PC-3 (cell line): ENCODE measurements around the gene TMEM256. TPM values are rescaled to one million over a fixed set of nuclear protein-coding genes. Genes with fewer than 3 reads are reported as not detected.
A peak's percentile ranks its signal among the peaks of the same experiment; 100 is the strongest.

Experiments used
- ATAC-seq: fragments of 200-7000 bp; cut with Tn5 transposase; 2 replicates; pipeline ENCODE4 v1.9.1; 2020; ENCODE audit warnings: mild to moderate bottlenecking, moderate library complexity
- BruUV-seq: library from RNA; stranded (reverse); fragments of 400-500 nt; replicated peaks from 2 replicates; lab custom pipeline; 2021; lab: Mats Ljungman, UMichigan
- CTCF ChIA-PET: fragments of 300-600 bp; sonication (Branson Sonifier 250); formaldehyde crosslinking; loops from one replicate; lab custom pipeline; 2022; ENCODE audit warnings: antibody characterized with exemption; lab: Charles Lee
- POLR2A ChIA-PET: fragments of 300-600 bp; sonication (Branson Sonifier 250); formaldehyde crosslinking; loops from one replicate; lab custom pipeline; 2022; ENCODE audit warnings: antibody characterized with exemption; ENCODE audit not compliant: unreplicated experiment; lab: Charles Lee
- DNase-seq: peaks from one replicate; pipeline ENCODE4 v3.0.0-alpha.2; 2015
- H2AFZ ChIP-seq: fragments of 300-600 bp; sonication (generic); 2 replicates; pipeline ENCODE4 v1.6.0; 2016; ENCODE audit warnings: antibody characterized with exemption, low read length
- H3F3A ChIP-seq: fragments of 300-600 bp; sonication (generic); one replicate; pipeline ENCODE4 v1.6.0; 2017; ENCODE audit warnings: antibody characterized with exemption, low read length, control low read depth, mild to moderate bottlenecking; ENCODE audit not compliant: unreplicated experiment
- H3K27ac ChIP-seq: fragments of 300-600 bp; sonication (generic); 2 replicates; pipeline ENCODE4 v1.5.1; 2016; ENCODE audit warnings: mild to moderate bottlenecking, low read length
- H3K27me3 ChIP-seq: fragments of 300-600 bp; sonication (generic); 2 replicates; pipeline ENCODE4 v1.6.1; 2016; ENCODE audit warnings: low read length, mixed read lengths
- H3K36me3 ChIP-seq: fragments of 300-600 bp; sonication (generic); 2 replicates; pipeline ENCODE4 v1.6.1; 2016; ENCODE audit warnings: low read depth, mixed run types, low read length, mixed read lengths
- H3K4me1 ChIP-seq: fragments of 300-600 bp; sonication (generic); 2 replicates; pipeline ENCODE4 v1.5.1; 2016; ENCODE audit warnings: low read length; ENCODE audit not compliant: insufficient read depth
- H3K4me2 ChIP-seq: fragments of 300-600 bp; sonication (generic); 2 replicates; pipeline ENCODE4 v1.6.0; 2016; ENCODE audit warnings: low read length
- H3K4me3 ChIP-seq: fragments of 300-600 bp; sonication (generic); 2 replicates; pipeline ENCODE4 v1.5.1; 2016; ENCODE audit warnings: mild to moderate bottlenecking, low read length, mixed read lengths
- H3K79me2 ChIP-seq: fragments of 300-600 bp; sonication (generic); 2 replicates; pipeline ENCODE4 v1.6.1; 2017; ENCODE audit warnings: low read length, mixed read lengths
- H3K9ac ChIP-seq: fragments of 300-600 bp; sonication (generic); 2 replicates; pipeline ENCODE4 v1.6.0; 2016; ENCODE audit warnings: mild to moderate bottlenecking, low read length
- H3K9me2 ChIP-seq: fragments of 300-600 bp; sonication (generic); replicated peaks from 2 replicates; pipeline ENCODE4 v1.6.1; 2016; ENCODE audit warnings: mixed run types, low read length, mixed read lengths
- H3K9me3 ChIP-seq: fragments of 300-600 bp; sonication (generic); 2 replicates; pipeline ENCODE4 v1.6.1; 2016; ENCODE audit warnings: low read length, mixed read lengths
- H4K20me1 ChIP-seq: fragments of 300-600 bp; sonication (generic); 2 replicates; pipeline ENCODE4 v1.6.1; 2016; ENCODE audit warnings: low read length, mixed read lengths
- CTCF ChIP-seq: fragments of 300-600 bp; sonication (generic); conservative IDR thresholded peaks from 2 replicates; pipeline ENCODE4 v1.5.1; 2017; ENCODE audit warnings: antibody characterized with exemption, low read depth, mild to moderate bottlenecking, low read length
- EZH2 ChIP-seq: fragments of 300-600 bp; sonication (generic); IDR thresholded peaks from one replicate; pipeline ENCODE4 v1.6.1; 2017; ENCODE audit warnings: antibody characterized with exemption, mild to moderate bottlenecking, low read length; ENCODE audit not compliant: unreplicated experiment
- EZH2phosphoT487 ChIP-seq: fragments of 300-600 bp; sonication (generic); IDR thresholded peaks from 2 replicates; pipeline ENCODE4 v1.6.1; 2018; ENCODE audit warnings: mild to moderate bottlenecking, antibody characterized with exemption, low read length, borderline replicate concordance
- intact Hi-C: fragments of 100-400 bp; cut with micrococcal nuclease; formaldehyde crosslinking; loops from 2 replicates; pipeline ENCODE4 v1.9.0; 2023
- total RNA-seq: library from RNA; depleted of rRNA; stranded (reverse); fragments of >200 nt; gene quantifications from 2 replicates; pipeline ENCODE4 v1.2.3, GENCODE V29; 2014

The TMEM256 gene
- total RNA-seq, 1 experiment from 2014 or later, result 82.4 TPM

DNA sequence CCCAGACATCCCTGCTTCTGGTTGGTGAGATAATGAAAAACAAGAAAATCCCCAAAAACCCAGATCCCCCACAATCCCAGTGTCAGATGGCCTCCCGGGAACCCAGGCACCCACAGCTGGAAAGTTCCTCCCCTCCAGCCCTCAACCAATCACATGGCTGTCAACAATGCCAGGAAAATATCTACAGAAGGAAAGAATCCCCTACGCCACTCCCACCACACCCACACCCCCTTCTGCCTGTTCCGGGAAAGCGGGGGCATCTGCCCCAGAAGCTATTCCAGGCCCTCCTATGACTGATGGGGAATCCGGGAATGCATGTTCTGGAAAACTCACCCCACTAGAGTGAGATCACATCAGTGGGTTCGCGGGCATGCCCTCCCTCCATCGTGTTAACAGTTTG, 47.1 kb downstream of the TMEM256 start:
- no TSS peak for BruUV-seq
- Histone ChIP-seq H3K27me3 (no peaks in the 10 kb centered on the region), H3K36me3 (no peaks in the 10 kb centered on the region), H3K4me3 (no peak overlapping the region), H3K4me1 (peaks cover 24% of the 10 kb centered on the region; the same call in 1 of the 2 replicates), H3K4me2 (no peak overlapping the region), H3K27ac (no peak overlapping the region), H3K9me2 (no peaks in the 10 kb centered on the region), H2AFZ (no peak overlapping the region), H3K9me3 (no peaks in the 10 kb centered on the region), H3K79me2 (peaks cover 26% of the 10 kb centered on the region), H3F3A (peaks cover 3% of the 10 kb centered on the region), H4K20me1 (no peaks in the 10 kb centered on the region), H3K9ac (no peak overlapping the region)
- ChIA-PET POLR2A (no interaction called here), CTCF (no interaction called here)
- DNase-seq, result no peak
- ATAC-seq, result no peak
- TF ChIP-seq CTCF (no peak), EZH2 (no peak), EZH2phosphoT487 (no peak)
- intact Hi-C loops, result no loop called here

GRCh38 chr17:7356072-7356549, 47.8 kb downstream of the TMEM256 start:
- POLR2A ChIA-PET, result no interaction called here
- Histone ChIP-seq H3K27ac (no peak overlapping the region), H3F3A (peaks cover 3% of the 10 kb centered on the region), H3K36me3 (no peaks in the 10 kb centered on the region), H3K9me3 (no peaks in the 10 kb centered on the region), H3K4me1 (peaks cover 24% of the 10 kb centered on the region; the same call in 1 of the 2 replicates), H2AFZ (0 out of 2 replicates have a peak overlapping the region, but pooled peaks have one; percentile 53), H3K79me2 (peaks cover 29% of the 10 kb centered on the region), H3K9ac (no peak overlapping the region), H3K27me3 (no peaks in the 10 kb centered on the region), H4K20me1 (no peaks in the 10 kb centered on the region), H3K4me2 (peak overlapping the region; percentile 47; the same call in 1 of the 2 replicates), H3K9me2 (no peaks in the 10 kb centered on the region), H3K4me3 (no peak overlapping the region)
- peak; percentile 35 for ATAC-seq
- DNase-seq, result peak; percentile 83
- no peak for TF ChIP-seq EZH2
- TF ChIP-seq CTCF, result peak; percentile 80
- intact Hi-C loops, result no loop called here
- no TSS peak for BruUV-seq
- CTCF ChIA-PET, result interaction anchor here (0.6 to 1.0 kb wide), 4 partner anchors 48 to 366 kb away, joined by 3 to 6 read pairs (median 3); partner anchors contain the start of gene TMEM256

DNA sequence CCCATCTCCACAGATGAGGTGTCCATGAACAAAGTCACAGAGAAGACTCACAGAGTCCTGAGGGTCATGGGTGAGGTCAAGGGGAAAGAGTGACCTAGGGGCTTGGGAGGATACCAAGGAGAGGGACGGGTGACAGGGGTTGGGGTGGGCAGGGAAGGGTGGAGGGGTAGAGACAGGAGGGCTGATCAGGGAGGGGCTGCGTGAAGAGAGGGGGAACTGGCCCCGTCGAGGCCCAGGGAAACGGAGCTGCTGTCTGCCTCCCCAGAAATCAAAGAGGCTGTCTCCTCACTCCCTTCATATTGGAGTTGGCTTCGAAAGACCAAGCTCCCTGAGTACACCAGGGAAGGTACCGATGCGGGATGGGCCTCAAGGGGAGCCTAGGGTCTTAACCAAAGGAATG, 48.3 kb downstream of the TMEM256 start:
- ChIA-PET POLR2A (no interaction called here), CTCF (interaction anchor here (0.6 to 1.0 kb wide), 4 partner anchors 49 to 367 kb away, joined by 3 to 6 read pairs (median 3); partner anchors contain the start of gene TMEM256)
- no peak for DNase-seq
- H3K27me3 ChIP-seq, result no peaks in the 10 kb centered on the region
- intact Hi-C loops, result no loop called here
- peaks cover 3% of the 10 kb centered on the region for H3F3A ChIP-seq
- peaks cover 24% of the 10 kb centered on the region; the same call in 1 of the 2 replicates for H3K4me1 ChIP-seq
- no peak overlapping the region for H3K27ac ChIP-seq
- H3K9ac ChIP-seq, result no peak overlapping the region
- no peaks in the 10 kb centered on the region for H3K9me2 ChIP-seq
- peaks cover 35% of the 10 kb centered on the region for H3K79me2 ChIP-seq
- no peaks in the 10 kb centered on the region for H3K9me3 ChIP-seq
- no peak overlapping the region for H3K4me2 ChIP-seq
- H2AFZ ChIP-seq, result no peak overlapping the region
- no peak overlapping the region for H3K4me3 ChIP-seq
- H3K36me3 ChIP-seq, result no peaks in the 10 kb centered on the region
- no TSS peak for BruUV-seq
- TF ChIP-seq EZH2phosphoT487 (no peak), EZH2 (no peak), CTCF (no peak)
- no peak for ATAC-seq
- no peaks in the 10 kb centered on the region for H4K20me1 ChIP-seq
